NB4 (cell line): Measurements from ENCODE around the gene ZBTB20.

Experiments
- DNase-seq: peaks from one replicate; pipeline ENCODE4 v3.0.0; 2010; ENCODE audit warnings: low read depth
- H3K4me3 ChIP-seq: one replicate; pipeline ENCODE4 v1.5.1; 2011; ENCODE audit warnings: mild to moderate bottlenecking, low read depth, low read length, moderate library complexity
- CTCF ChIP-seq: IDR thresholded peaks from one replicate; pipeline ENCODE4 v1.5.1; 2012; ENCODE audit warnings: low read depth, low read length
- MAX ChIP-seq: IDR thresholded peaks from 2 replicates; pipeline ENCODE4 v1.6.1; 2011; ENCODE audit warnings: low read depth, low read length
- MYC ChIP-seq: IDR thresholded peaks from 2 replicates; pipeline ENCODE4 v1.6.1; 2011; ENCODE audit warnings: low read depth, low read length
- POLR2A ChIP-seq: IDR thresholded peaks from 2 replicates; pipeline ENCODE4 v1.6.1; 2011; ENCODE audit warnings: mild to moderate bottlenecking; ENCODE audit not compliant: insufficient read length; ENCODE audit errors: extremely low read depth

ZBTB20 gene

GRCh38 chr3:114393367-114394072 is 753.6 kb downstream of the ZBTB20 start:
- TF ChIP-seq POLR2A, result no peak
- TF ChIP-seq MAX, result no peak
- no peak for TF ChIP-seq CTCF
- TF ChIP-seq MYC, result no peak
- no peak overlapping the region for H3K4me3 ChIP-seq
- DNase-seq, result no peak

GRCh38 chr3:114392831-114393230 is 754.3 kb downstream of the ZBTB20 start:
- DNase-seq, result no peak
- no peak overlapping the region for H3K4me3 ChIP-seq
- TF ChIP-seq POLR2A (no peak), CTCF (no peak), MAX (no peak), MYC (no peak)

- TF ChIP-seq POLR2A, result no peak
- TF ChIP-seq MYC, result no peak
- TF ChIP-seq CTCF, result no peak
- no peak for TF ChIP-seq MAX
- no peak overlapping the region for H3K4me3 ChIP-seq
- no peak for DNase-seq
Observed at GRCh38 chr3:114389156-114389555, 757.9 kb downstream of the ZBTB20 start.

GRCh38 chr3:114384558-114384903 is 762.6 kb downstream of the ZBTB20 start:
- TF ChIP-seq MYC (no peak), CTCF (no peak), MAX (no peak), POLR2A (no peak)
- H3K4me3 ChIP-seq, result no peak overlapping the region
- no peak for DNase-seq

- peak; percentile 63 for DNase-seq
- no peak overlapping the region for H3K4me3 ChIP-seq
Observed at GRCh38 chr3:114383875-114384557, 763.1 kb downstream of the ZBTB20 start.

More at GRCh38 chr3:114383875-114384557, 763.1 kb downstream of the ZBTB20 start:
- TF ChIP-seq MYC (no peak), CTCF (peak; percentile 89)
